H9 (cell line): ENCODE measurements around the gene DNAH8. TPM values are rescaled to one million over a fixed set of nuclear protein-coding genes. Genes with fewer than 3 reads are reported as not detected.

Experiments used
- DNase-seq: peaks from one replicate; pipeline ENCODE4 v3.0.0-alpha.2; 2017
- H2AFZ ChIP-seq: one replicate; pipeline ENCODE4 v1.6.1; 2013; ENCODE audit warnings: mild to moderate bottlenecking, low read length, control low read depth, moderate library complexity
- H2AK5ac ChIP-seq: 2 replicates; pipeline ENCODE4 v1.6.1; 2013; ENCODE audit warnings: low read length, control low read depth, mixed read lengths; ENCODE audit not compliant: insufficient read length
- H2BK120ac ChIP-seq: one replicate; pipeline ENCODE4 v1.6.1; 2013; ENCODE audit warnings: low read depth, mild to moderate bottlenecking, low read length, control low read depth, inconsistent platforms; ENCODE audit not compliant: poor library complexity, severe bottlenecking
- H2BK12ac ChIP-seq: 2 replicates; pipeline ENCODE4 v1.6.1; 2013; ENCODE audit warnings: low read length, control low read depth, mixed read lengths, low read depth; ENCODE audit not compliant: insufficient read length
- H2BK15ac ChIP-seq: 2 replicates; pipeline ENCODE4 v1.6.1; 2013; ENCODE audit warnings: low read depth, low read length, control low read depth
- H2BK20ac ChIP-seq: one replicate; pipeline ENCODE4 v1.6.1; 2013; ENCODE audit warnings: low read depth, mild to moderate bottlenecking, low read length, control low read depth, inconsistent platforms; ENCODE audit not compliant: poor library complexity, severe bottlenecking
- H2BK5ac ChIP-seq: 2 replicates; pipeline ENCODE4 v1.6.1; 2013; ENCODE audit warnings: low read length, control low read depth, mixed read lengths; ENCODE audit not compliant: insufficient read length
- H3K14ac ChIP-seq: 2 replicates; pipeline ENCODE4 v1.6.1; 2013; ENCODE audit warnings: low read length, control low read depth; ENCODE audit not compliant: insufficient read depth
- H3K18ac ChIP-seq: 2 replicates; pipeline ENCODE4 v1.6.1; 2013; ENCODE audit warnings: low read depth, mild to moderate bottlenecking, mixed read lengths, low read length, control low read depth; ENCODE audit not compliant: insufficient read length
- H3K23ac ChIP-seq: 2 replicates; pipeline ENCODE4 v1.6.1; 2013; ENCODE audit warnings: low read length, control low read depth, mixed read lengths, low read depth; ENCODE audit not compliant: insufficient read length
- H3K23me2 ChIP-seq: 2 replicates; pipeline ENCODE4 v1.6.1; 2013; ENCODE audit warnings: low read depth, mild to moderate bottlenecking, mixed read lengths, low read length, control low read depth; ENCODE audit not compliant: insufficient read length, poor library complexity, severe bottlenecking
- H3K27ac ChIP-seq: 2 replicates; pipeline ENCODE4 v1.5.1; 2013; ENCODE audit warnings: low read length, control low read depth, mixed read lengths, low read depth; ENCODE audit not compliant: insufficient read length
- H3K27me3 ChIP-seq: 2 replicates; pipeline ENCODE4 v1.6.1; 2013; ENCODE audit warnings: low read length, control low read depth, inconsistent platforms; ENCODE audit not compliant: insufficient read depth
- H3K4ac ChIP-seq: 2 replicates; pipeline ENCODE4 v1.6.1; 2013; ENCODE audit warnings: low read depth, mild to moderate bottlenecking, control low read depth, inconsistent platforms, low read length, moderate library complexity
- H3K4me1 ChIP-seq: 2 replicates; pipeline ENCODE4 v1.6.1; 2013; ENCODE audit warnings: low read length, control low read depth, inconsistent platforms; ENCODE audit not compliant: insufficient read depth
- H3K4me2 ChIP-seq: 2 replicates; pipeline ENCODE4 v1.6.1; 2013; ENCODE audit warnings: low read length, control low read depth, mixed read lengths; ENCODE audit not compliant: insufficient read length, insufficient read depth
- H3K56ac ChIP-seq: 2 replicates; pipeline ENCODE4 v1.6.1; 2013; ENCODE audit warnings: low read depth, mild to moderate bottlenecking, mixed read lengths, low read length, control low read depth; ENCODE audit not compliant: insufficient read length
- H3K79me1 ChIP-seq: 2 replicates; pipeline ENCODE4 v1.6.1; 2013; ENCODE audit warnings: low read depth, mild to moderate bottlenecking, moderate library complexity, low read length, control low read depth, inconsistent platforms; ENCODE audit not compliant: insufficient read depth, poor library complexity, severe bottlenecking
- H3K79me2 ChIP-seq: 2 replicates; pipeline ENCODE4 v1.6.1; 2013; ENCODE audit warnings: low read length, control low read depth, inconsistent platforms; ENCODE audit not compliant: insufficient read depth
- H3K9ac ChIP-seq: 2 replicates; pipeline ENCODE4 v1.6.1; 2013; ENCODE audit warnings: low read length, control low read depth, mixed read lengths; ENCODE audit not compliant: insufficient read length; ENCODE audit errors: extremely low read depth
- H3K9me3 ChIP-seq: one replicate; pipeline ENCODE4 v1.6.1; 2013; ENCODE audit warnings: low read depth, low read length, inconsistent platforms; ENCODE audit not compliant: control insufficient read depth
- H3T11ph ChIP-seq: one replicate; pipeline ENCODE4 v1.6.1; 2013; ENCODE audit warnings: mild to moderate bottlenecking, low read length, control low read depth, inconsistent platforms
- H4K20me1 ChIP-seq: one replicate; pipeline ENCODE4 v1.6.1; 2013; ENCODE audit not compliant: control insufficient read depth, insufficient read length, insufficient read depth
- H4K5ac ChIP-seq: 2 replicates; pipeline ENCODE4 v1.6.1; 2013; ENCODE audit warnings: low read depth, mild to moderate bottlenecking, mixed read lengths, low read length, control low read depth; ENCODE audit not compliant: insufficient read length
- H4K8ac ChIP-seq: replicated peaks from 2 replicates; pipeline ENCODE4 v1.6.1; 2013; ENCODE audit warnings: low read length, control low read depth, mixed read lengths, low read depth; ENCODE audit not compliant: insufficient read length
- H4K91ac ChIP-seq: 2 replicates; pipeline ENCODE4 v1.6.1; 2013; ENCODE audit warnings: low read depth, mild to moderate bottlenecking, moderate library complexity, mixed read lengths, low read length, control low read depth; ENCODE audit not compliant: insufficient read length
- H3K27ac Mint-ChIP-seq, 3 experiments: 2 replicates in 2 of 3; 3 replicates in 1 of 3; pipeline ENCODE4 v1.8.0; 2020 to 2021; ENCODE audit warnings: mixed read lengths in 3 of 3, mild to moderate bottlenecking in 1 of 3, moderate library complexity in 1 of 3
- H3K27me3 Mint-ChIP-seq: 2 replicates; pipeline ENCODE4 v1.8.0; 2021; ENCODE audit warnings: low read depth, mild to moderate bottlenecking, moderate library complexity, mixed read lengths
- H3K36me3 Mint-ChIP-seq, 3 experiments: 2 replicates in 2 of 3; 3 replicates in 1 of 3; pipeline ENCODE4 v1.8.0; 2020 to 2021; ENCODE audit warnings: low read depth in 3 of 3, mixed read lengths in 3 of 3; ENCODE audit not compliant: insufficient read depth in 1 of 3
- H3K4me1 Mint-ChIP-seq, 2 experiments: 2 replicates each; pipeline ENCODE4 v1.8.0; 2020; ENCODE audit warnings: mixed read lengths in 2 of 2
- H3K4me3 Mint-ChIP-seq, 2 experiments: 2 replicates in 1 of 2; 3 replicates in 1 of 2; pipeline ENCODE4 v1.8.0; 2020 to 2021; ENCODE audit warnings: mild to moderate bottlenecking in 2 of 2, mixed read lengths in 2 of 2, moderate library complexity in 1 of 2
- H3K9me3 Mint-ChIP-seq, 2 experiments: 2 replicates in 1 of 2; 3 replicates in 1 of 2; pipeline ENCODE4 v1.8.0; 2020; ENCODE audit warnings: mild to moderate bottlenecking in 2 of 2, mixed read lengths in 2 of 2, moderate library complexity in 1 of 2
- WGBS: extraction: QIAGEN DNeasy Blood & Tissue Kit; methylation state at CpG from one replicate; pipeline ENCODE4 v1.1.7; 2013; ENCODE audit warnings: missing lambda C conversion rate, low lambda C conversion rate, mixed read lengths; ENCODE audit not compliant: insufficient read length; ENCODE audit errors: extremely low coverage; 5-methylcytosine and 5-hydroxymethylcytosine counted together
- total RNA-seq: library from RNA; stranded (reverse); gene quantifications from 2 replicates; pipeline ENCODE4 v1.2.1, GENCODE V29; 2021
- TF ChIP-seq, protein P1 (sequence below): fragments of 200-600 bp; sonication (generic); conservative IDR thresholded peaks from 3 replicates; pipeline ENCODE4 v1.8.0; 2021; ENCODE audit warnings: antibody characterized with exemption, mild to moderate bottlenecking

Gene DNAH8
- total RNA-seq, 1 experiment from 2014 or later, result not detected

DNA sequence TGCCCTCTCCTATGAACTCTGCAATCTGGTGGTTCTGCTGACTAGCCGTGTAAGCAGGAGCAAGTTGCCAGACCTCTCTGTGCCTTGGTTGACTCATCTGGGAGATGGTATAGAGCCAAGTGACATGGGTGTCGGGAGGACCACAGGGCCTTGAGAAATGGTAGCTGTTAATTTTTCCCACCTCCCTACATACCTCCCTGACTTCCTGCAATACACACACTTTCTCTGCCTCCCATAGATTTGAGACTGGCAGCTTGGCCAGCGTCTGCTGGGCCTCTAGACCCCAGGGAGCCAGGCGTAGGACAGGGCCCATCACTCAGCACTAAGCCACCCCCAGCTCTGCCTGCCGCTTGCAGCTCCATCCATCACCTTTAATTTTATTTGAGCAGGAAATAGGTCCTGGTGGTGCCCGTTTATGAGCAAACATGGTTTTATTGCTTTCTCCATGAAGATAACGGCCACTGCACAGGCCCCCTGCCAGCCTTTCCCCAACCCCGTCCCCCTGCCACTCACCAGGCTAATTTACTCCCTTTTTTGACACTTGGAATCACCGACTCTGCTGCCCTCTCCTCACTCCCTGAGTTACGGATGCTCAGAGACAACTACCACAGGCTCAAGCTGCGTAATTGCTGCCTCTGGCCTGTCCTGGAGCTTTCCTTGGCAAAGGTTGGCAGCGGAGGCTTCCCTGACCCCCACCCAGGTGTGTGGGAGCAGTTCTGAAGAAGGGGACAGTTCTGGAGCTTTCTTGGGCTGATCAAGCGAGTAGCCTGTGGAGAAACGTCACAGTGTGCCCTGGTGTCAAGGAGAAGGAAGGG, 344.6 kb downstream of the DNAH8 start:
- Histone ChIP-seq H3K27ac (no peak overlapping the region), H2BK15ac (no peak overlapping the region), H2AFZ (no peak overlapping the region), H3K4me1 (no peaks in the 10 kb centered on the region), H2BK120ac (no peak overlapping the region), H3K14ac (no peak overlapping the region), H2BK5ac (no peak overlapping the region), H3K9me3 (no peaks in the 10 kb centered on the region), H4K8ac (no peak overlapping the region), H3K23me2 (no peaks in the 10 kb centered on the region), H2BK12ac (no peak overlapping the region), H2AK5ac (no peak overlapping the region), H3K4ac (no peak overlapping the region), H3K4me2 (no peak overlapping the region), H2BK20ac (no peak overlapping the region), H3K18ac (no peak overlapping the region), H4K91ac (no peak overlapping the region), H3K56ac (no peak overlapping the region), H3K23ac (no peak overlapping the region), H3K79me1 (no peaks in the 10 kb centered on the region), H3K79me2 (no peaks in the 10 kb centered on the region), H4K5ac (no peak overlapping the region), H3K9ac (no peak overlapping the region), H3K27me3 (no peaks in the 10 kb centered on the region), H4K20me1 (peaks cover 3% of the 10 kb centered on the region), H3T11ph (no peak overlapping the region)
- Mint-ChIP-seq H3K9me3 (no peaks in the 10 kb centered on the region), H3K36me3 (peaks cover 0 to 7% (median 3%) of the 10 kb centered on the region in 3 experiments; a peak in 4 of 7 replicates), H3K4me3 (no peak overlapping the region), H3K27ac (no peak overlapping the region; a peak in 2 of 7 replicates), H3K4me1 (peaks cover 3 to 6% of the 10 kb centered on the region in 2 experiments; a peak in 3 of 4 replicates), H3K27me3 (peaks cover 13% of the 10 kb centered on the region)
- no peak for DNase-seq
- no CpG with 5 or more reads among the region's 14 CpGs for WGBS
- TF ChIP-seq, protein P1, sequence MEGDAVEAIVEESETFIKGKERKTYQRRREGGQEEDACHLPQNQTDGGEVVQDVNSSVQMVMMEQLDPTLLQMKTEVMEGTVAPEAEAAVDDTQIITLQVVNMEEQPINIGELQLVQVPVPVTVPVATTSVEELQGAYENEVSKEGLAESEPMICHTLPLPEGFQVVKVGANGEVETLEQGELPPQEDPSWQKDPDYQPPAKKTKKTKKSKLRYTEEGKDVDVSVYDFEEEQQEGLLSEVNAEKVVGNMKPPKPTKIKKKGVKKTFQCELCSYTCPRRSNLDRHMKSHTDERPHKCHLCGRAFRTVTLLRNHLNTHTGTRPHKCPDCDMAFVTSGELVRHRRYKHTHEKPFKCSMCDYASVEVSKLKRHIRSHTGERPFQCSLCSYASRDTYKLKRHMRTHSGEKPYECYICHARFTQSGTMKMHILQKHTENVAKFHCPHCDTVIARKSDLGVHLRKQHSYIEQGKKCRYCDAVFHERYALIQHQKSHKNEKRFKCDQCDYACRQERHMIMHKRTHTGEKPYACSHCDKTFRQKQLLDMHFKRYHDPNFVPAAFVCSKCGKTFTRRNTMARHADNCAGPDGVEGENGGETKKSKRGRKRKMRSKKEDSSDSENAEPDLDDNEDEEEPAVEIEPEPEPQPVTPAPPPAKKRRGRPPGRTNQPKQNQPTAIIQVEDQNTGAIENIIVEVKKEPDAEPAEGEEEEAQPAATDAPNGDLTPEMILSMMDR, result no peak
